ENCODE measurements around the gene IL20RA.
"Not testable (repeated sequence)": the region's sequence is repeated elsewhere in the genome, so short reads cannot be mapped to it uniquely, and the experiment has no call there.

Gene IL20RA, protein sequence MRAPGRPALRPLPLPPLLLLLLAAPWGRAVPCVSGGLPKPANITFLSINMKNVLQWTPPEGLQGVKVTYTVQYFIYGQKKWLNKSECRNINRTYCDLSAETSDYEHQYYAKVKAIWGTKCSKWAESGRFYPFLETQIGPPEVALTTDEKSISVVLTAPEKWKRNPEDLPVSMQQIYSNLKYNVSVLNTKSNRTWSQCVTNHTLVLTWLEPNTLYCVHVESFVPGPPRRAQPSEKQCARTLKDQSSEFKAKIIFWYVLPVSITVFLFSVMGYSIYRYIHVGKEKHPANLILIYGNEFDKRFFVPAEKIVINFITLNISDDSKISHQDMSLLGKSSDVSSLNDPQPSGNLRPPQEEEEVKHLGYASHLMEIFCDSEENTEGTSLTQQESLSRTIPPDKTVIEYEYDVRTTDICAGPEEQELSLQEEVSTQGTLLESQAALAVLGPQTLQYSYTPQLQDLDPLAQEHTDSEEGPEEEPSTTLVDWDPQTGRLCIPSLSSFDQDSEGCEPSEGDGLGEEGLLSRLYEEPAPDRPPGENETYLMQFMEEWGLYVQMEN

DNA sequence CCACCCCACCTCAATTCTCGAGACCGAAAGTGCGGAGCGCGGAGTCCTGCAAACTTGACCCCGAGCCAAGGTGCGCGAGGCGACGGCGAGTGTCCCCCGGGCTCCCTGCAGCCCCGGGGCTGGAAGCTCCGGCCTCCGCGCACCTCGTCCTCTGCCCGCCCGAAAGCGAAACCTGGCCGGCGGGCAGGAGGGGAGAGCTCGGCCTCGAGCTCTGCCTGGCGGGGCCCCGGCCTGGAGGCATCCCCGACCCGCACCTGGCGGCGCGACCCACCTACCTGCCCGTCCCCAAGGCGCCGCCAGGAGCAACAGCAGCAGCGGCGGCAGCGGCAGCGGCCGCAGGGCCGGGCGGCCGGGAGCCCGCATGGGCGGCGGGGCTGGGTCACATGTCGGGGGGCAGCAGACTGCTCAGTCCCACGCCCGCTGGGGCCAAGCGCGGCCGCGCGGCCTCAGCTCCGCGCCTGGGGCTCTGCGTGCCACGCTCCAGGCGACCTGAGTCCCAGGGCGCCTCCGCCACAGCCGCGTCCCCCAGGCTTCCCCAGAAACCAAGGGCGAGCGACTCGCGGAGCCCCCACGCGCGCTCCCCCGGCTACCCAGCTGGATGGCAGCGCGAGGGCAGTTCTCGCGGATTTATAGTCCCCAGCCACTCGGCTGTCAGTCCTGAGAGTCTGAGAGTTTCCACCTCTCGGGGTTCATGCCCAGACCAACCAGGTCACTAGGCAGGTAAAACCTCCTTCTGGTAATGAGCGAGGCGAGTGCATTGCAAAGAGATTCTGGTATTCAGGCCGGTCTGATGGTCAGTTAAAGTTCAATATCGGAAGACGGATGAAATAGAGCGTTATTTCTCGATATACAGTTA is at the start of gene IL20RA:
Gene IL20RA (minus strand): TSS at position 600 of the 856 bp plus-strand sequence. CDS start 237 bp downstream, at position 363.
- DNase-seq, result no peak

DNA sequence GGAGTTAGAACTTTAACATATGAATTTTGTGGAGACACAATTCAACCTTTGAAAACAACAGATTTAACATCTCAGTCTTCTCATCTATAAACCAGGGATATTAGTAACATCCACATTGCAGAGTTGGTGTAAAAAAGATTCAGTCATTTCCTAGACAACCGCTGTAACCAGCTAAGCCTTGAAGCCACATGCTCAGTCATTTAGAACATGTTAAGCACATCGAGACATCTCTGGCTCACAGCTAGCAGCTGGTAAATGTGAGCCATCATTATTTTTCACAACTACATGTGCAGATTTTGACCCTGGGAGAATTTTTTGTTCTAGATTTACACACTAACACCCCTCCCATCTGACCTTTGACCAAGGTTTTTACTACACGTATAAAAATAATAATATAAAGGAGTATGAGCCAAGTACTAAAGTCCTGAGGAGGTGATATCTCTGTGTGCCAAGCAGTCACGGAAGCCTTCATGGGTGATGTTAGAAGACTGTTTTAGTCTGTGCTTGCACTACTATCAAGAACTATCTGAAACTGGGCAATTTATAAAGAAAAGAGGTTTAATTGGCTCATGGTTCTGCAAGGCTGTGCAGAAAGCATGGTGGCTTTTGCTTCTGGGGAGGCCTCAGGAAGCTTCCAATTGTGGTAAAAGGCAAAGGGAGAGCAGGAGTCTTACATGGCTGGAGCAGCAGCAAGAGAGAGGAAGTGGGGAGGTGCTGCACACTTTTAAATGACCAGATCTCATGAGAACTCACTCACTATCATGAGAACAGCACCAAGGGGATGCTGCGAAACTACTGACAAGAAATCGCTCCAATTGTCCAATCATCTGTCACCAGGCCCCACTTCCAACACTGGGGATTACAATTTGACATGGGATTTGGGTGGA is 48.7 kb upstream of the IL20RA start:
- DNase-seq, result no peak

DNA sequence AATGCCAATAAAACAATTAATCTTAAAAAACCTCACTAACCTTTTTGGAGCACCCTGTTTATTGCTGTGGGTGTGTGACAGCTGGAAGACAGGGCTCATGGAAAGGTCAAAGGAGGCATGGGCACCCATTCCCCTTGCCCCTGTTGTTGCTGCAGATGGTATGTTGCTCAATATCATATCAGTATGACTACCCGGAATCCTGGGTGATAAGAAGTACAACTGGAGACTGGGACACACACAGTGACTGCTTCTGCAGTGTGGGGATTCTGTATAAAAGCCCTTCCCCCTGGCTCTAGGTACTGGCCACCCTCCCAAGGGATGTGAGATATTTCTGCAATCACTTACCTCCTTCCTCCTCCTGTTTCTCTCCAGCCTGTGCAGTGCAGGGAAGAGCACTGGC is 47.3 kb upstream of the IL20RA start:
- DNase-seq, result no peak

DNA sequence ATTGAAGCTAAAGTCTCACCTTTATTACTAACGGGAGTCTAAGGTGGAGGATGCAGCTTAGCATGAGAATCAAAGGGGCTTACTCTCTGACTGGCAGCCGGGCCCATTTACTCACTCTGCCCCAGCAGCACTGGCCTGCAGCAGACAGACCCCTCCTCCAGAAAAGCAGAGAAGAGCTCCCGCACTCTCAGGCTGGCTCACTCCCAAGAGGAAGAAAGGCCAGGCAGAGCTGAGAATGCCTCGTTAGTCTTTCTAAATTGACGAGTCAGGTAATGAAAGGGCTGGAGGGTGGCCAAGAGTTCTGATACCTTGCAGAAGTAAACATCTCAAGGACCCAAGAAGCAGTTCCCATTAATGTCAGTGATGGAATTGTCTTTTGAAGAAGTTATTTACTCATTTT is 44.5 kb upstream of the IL20RA start:
- no peak for DNase-seq

DNA sequence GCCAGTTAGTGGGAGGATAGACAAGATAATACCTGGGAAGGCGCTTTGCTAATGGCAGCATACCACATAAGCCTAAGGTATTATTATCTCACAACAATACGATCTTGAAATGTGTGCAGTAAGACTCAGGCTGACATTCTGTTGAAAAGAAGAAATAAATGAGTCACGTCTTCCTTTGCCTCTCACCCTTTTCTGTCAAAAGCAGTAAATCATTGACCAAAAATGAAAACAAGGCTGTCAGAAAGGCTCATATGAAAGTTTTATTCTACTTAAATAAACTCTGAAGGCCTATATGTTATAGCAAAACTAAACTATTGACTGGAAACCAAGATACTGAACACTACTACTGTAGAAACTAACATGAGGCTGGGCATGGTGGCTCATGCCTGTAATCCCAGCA is 43.1 kb upstream of the IL20RA start:
- no peak for DNase-seq

DNA sequence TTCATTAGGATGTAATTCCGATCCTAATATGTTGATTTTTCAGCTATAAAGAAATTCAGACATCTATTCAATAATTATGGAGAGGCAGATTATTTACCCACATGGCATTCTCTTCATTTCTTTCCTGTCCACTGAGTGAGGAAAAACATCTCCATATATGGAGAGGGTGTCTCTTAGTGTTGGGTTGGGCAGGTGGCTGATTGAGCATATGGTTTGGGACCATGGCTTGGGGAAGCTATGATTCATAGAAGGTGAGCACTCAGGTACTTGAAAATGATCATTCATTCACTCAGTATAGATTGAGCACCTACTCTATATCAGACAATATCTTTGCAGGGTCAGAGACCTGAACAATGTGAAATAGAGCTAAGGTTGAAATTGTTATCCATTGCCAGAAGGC is 41.3 kb upstream of the IL20RA start:
- DNase-seq, result no peak

DNA sequence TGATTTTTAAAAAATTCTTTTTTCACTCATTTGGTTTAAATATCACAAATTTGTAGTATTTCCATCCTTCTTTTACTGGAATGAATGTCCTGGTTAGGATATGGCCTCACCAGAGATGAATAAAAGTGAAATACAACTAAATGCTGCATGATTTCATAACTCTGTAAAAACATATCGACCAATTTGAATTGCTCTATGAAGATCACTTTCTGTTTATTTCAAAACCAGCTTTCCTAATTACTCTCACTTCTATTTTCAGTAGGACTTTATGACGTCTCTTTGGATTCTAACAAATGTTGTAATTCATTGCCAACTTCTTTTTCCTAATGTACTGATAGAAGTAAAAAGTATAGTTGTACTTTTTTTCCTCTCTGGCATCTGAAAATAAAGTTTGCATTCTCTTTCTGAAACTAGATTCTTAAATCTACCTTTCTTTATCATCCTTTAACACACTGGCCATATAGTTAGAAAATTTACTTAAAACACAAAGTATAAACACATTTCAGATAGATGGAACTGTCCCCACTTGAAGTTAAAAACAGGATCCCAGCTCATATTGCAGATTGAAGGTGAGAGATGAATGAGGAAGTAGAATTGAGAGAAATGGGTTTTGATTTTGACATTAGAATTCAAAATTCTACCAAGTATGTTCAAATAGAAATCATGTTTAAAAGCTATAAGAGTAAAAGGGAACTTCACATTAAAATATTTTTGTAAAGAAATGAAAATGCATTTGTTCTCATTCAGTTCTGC is 40.3 kb upstream of the IL20RA start:
- no peak for DNase-seq

DNA sequence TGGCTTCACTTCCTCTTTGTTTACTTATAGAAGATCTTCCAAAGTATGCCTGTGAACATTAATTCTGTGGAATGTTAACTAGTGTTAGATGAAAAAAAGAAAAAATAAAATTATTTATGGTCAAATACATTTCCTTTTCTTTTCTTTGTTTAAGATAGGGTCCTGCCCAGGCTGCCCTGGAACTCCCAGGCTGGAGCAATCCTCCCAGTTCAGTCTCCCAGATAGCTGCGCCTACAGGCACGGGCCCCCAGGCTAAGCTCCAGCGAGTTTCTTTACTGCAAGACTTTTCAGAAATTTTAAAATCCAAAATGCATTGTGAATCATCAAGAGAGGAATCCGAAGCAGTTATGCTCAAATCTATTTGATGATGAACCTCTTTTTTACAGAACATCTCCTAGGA is 39.3 kb upstream of the IL20RA start:
- DNase-seq, result no peak

DNA sequence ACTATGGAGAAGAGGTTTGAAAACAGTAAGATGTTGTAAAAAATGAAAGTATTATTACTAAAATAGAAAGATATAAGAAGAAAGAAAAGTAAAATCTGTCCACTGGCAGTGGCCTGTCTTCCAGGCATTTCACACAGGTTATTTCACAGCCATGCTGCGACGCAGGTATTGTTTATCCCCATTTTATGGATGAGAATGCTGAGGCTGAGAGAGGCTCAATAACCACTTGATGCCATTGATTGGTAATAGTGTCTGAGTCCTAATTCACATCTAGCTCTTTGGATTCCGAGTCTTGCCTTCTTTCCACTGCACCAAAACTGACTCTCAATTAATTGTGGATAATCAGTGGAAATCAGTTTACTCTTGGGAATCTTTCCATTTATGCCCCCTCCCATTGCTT is 37.2 kb upstream of the IL20RA start:
- DNase-seq, result no peak

DNA sequence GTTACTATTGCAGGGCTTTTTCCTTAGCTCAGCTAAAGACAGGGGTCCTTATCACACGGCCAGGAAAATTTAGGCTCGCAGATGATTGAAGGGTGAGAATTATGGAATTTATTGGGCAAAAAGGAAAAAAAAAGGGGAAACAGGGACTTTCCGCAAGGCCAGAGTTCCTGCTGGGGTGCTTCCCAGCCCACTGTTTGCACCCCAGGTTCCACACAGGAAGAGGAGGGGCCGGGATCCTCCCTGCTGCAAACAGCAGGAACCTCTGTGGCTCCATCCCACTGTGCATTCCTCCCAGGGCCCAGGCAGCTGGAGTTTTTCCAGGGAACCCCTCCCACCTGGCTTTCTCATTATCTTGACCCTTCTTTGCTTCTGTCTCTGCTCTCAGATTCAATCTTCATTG is 35.9 kb upstream of the IL20RA start:
- no peak for DNase-seq

DNA sequence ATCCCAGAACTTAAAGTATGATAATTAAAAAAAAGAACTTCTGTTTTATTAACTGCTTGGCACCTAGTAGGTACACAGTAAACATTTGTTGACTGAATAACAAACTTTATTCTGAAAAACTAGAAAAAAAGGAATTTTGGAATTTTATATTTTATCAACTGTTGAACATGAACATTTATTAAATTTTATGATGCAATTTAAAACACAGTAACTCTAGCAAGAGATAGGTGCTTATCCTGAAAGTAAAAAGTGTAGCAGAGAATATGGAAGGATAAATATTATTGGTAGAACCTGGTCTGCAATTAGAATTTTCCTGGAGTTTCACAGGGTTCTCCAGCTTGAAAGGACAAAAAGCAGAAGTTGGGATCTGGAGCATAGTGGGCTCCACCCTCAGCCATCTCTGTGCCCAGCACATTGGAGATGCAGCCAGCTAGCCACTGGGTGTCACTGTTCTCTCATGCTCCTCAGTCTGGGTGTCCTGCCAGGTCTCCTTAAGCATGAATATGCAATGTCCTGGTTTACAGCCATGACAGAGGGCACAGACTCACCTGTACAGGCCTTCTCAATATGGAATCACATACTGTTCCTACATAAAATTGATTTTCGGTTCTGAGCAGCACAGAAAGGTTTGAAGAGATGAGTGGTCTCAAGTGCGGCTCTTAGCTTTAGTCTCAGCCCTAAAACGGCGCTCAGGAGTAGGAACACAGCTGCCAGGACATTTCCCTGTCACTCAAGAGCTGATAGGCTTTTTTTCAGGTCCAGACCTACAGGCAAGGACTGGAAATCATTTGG is 31.7 kb upstream of the IL20RA start:
- DNase-seq, result peak; percentile 57

DNA sequence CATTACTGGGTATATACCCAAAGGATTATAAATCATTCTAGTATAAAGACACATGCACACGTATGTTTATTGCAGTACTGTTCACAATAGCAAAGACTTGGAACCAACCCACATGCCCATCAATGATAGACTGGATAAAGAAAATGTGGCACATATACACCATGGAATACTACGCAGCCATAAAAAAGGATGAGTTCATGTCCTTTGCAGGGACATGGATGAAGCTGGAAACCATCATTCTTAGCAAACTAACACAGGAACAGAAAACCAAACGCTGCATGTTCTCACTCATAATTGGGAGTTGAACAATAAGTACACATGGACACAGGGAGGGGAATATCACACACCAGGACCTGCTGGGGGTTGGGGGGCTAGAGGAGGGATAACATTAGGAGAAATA is 31.0 kb upstream of the IL20RA start:
- DNase-seq, result not testable (repeated sequence)

DNA sequence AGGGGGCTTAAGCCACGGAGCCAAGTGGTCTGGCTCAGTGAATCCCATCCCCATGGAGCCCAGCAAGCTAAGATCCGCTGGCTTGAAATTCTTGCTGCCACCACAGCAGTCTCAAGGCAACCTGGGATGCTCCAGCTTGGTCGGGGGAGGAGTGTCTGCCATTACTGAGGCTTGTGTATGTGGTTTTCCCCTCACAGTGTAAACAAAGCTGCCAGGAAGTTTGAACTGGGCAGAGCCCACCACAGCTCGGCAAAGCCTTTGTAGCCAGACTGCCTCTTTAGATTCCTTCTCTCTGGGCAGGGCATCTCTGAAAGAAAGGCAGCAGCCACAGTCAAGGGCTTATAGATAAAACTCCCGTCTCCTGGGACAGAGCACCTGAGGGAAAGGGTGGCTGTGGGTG is 25.5 kb upstream of the IL20RA start:
- no peak for DNase-seq

DNA sequence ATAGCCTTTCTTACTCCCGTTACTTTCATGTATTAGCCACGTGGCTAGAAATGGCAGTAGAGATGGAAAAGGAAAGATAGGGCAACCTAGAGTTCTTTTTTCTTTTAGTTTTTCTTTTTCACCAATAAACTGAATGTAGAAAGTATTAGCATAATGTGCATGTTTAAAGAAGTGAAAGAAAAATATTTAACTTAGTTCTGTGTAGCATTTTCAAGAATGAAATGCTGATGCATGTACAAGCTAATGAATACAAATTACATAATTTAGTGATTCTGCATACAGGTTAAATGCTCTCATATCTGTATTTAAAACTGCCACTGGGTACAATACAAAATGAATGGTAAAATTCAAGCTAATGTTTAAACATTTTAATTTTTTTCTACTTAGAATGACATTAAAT is 22.6 kb upstream of the IL20RA start:
- DNase-seq, result no peak

DNA sequence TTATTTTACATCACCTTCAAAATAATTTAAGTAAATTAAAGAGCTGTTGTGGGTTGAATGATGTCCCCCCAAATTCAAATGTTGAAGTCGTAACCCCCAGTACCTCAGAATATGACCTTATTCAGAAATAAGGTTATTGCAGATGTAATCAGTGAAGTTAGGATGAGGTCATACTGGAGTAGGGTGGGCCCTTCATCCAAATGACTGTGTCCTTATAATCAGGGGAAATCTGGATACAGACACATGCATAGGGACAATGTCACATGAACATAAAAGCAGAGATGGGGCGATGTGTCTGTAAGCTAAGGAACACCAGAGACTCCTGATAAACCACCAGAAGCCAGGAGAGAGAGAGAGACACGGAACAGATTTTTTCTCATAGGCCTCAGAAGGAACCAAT is 13.3 kb upstream of the IL20RA start:
- DNase-seq, result no peak

DNA sequence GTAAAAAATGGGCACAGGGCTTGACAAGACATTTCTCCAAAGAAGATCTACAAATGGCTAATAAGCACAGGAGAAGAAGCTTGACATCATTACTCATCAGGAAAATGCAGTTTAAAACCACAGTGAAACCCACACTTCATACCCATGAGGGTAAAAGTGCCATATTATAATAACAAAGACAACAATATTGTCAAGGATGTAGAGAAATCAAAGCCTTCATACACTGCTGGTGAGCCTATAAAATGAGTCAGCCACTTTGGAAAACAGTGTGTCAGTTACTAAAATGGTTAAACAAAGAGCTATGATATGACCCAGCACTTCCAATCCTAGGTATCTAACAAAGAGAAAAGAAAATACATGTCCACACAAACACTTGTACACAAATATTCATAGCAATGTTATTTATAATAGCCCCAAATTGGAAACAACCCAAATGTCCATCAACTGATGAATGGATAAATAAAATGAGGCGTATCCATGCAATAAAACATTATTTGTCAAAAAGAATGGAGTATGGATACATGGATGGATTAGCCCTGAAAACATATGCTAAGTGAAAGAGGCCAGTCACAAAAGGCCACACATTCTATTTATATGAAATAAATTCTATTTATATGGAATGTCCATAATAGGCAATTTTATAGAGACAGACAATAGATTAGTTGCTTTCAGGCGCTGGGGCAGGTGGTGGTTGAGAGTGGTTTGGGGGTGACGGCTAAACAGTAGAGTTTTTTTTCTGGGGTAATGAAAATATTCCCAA is 11.5 kb upstream of the IL20RA start:
- DNase-seq, result no peak

DNA sequence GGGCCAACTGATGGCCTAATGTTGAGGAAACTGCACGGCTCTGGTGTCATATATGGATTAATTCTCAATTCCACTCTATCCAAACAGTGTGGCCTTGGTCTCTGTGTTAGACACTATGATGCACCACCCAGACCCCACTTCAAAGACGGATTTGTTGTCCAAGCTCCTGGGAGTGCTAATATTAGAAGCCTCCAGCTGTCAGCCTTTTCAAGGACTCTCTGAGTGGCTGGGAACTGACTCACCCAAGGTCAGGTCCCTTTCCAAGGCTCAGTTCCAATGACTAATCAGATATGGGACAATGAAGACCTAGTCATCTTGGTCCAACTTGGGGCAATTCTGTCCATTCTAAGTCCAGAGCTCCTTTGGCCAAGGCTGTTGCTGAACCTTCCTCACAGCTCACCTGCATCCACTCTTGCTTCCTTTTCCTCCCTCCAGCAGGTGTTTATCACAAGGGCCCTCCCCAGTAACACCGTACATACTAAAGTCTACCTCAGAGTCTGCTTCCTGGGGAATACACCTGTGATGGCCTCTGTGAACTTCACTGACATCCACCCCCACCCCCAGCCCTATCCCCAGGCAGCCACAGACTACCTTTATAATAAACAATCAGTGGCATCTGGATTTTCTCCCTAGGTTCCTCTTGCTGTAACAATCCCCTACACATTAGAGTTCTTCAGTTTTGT is 7.2 kb upstream of the IL20RA start:
- DNase-seq, result no peak

DNA sequence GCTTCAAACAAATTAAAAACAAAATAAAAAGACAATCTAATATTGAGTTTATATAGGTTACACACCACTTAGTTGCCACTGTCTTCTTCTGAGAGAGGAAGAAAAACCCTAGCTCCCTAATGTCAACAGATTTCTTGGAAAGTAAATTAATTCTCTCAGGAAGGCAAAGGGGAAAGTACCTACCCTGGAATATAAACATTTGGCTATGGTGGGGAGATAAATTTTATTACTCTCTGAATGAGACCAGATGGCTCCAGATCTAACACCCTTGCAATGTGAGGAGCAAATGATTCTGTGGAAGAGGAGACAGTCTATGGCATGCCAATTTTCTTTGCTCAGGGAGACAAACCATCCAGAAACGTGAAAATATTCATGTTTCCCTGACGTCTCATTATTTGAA is 4.3 kb upstream of the IL20RA start:
- no peak for DNase-seq

DNA sequence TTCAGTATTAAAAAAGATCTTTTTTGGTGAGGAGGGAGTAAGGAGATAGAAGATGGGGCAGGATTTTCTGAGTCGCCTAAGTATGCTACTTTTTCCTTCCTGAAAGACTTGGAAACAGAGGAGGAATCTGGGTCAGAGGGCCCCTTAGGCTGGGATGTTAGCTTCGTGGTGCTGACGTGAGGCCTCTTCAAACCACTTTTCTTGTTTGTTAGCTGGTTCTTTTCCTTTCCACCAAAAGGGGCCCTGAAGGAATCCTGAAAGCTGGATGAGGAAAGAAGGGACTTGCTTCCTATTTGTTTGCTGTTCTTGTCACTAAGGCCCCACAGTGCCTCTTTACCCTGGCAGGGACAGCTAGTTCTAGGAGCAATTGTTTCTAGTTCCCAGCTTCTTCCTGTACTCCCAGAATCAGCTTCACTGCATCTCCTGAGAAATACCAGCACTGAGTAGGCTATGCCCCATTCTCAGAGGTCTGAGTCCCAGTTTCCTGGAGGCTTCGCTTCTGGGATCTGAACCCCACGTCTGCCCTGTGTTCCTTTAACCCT is 2.2 kb upstream of the IL20RA start:
- DNase-seq, result no peak
